ENCODE measurements around the gene RPS6KL1. TPM values are rescaled to one million over a fixed set of nuclear protein-coding genes. Genes with fewer than 3 reads are reported as not detected.
"Not testable (repeated sequence)": the region's sequence is repeated elsewhere in the genome, so short reads cannot be mapped to it uniquely, and the experiment has no call there.

Gene RPS6KL1
- total RNA-seq, 2 donors from 2014 or later, result 9.1 to 14.0 TPM

GRCh38 chr14:74934041-74934440 lies 11.0 kb upstream of the RPS6KL1 start:
- DNase-seq, result no peak
- Histone ChIP-seq H3K27ac (no peak overlapping the region), H3K36me3 (no peaks in the 10 kb centered on the region), H3K4me3 (no peak overlapping the region), H3K27me3 (no peaks in the 10 kb centered on the region), H3K4me1 (no peaks in the 10 kb centered on the region), H3K9me3 (no peaks in the 10 kb centered on the region), H3K9ac (ENCODE audit: low read depth in 2 of 2, low read length in 2 of 2) (no peak overlapping the region)
- intact Hi-C loops (cut with DNase I), result no loop called here
- TF ChIP-seq CTCF (IDR thresholded peaks at IDR 0.05), result no peak

- intact Hi-C loops (cut with DNase I); H3K27ac ChIP-seq: not testable (repeated sequence)
Observed at GRCh38 chr14:74932936-74933335, 9.9 kb upstream of the RPS6KL1 start.

GRCh38 chr14:74932401-74932901 lies 9.4 kb upstream of the RPS6KL1 start:
- Histone ChIP-seq H3K9me3 (no peaks in the 10 kb centered on the region), H3K27ac (no peak overlapping the region), H3K4me1 (no peaks in the 10 kb centered on the region), H3K36me3 (no peaks in the 10 kb centered on the region), H3K4me3 (no peak overlapping the region), H3K27me3 (no peaks in the 10 kb centered on the region), H3K9ac (ENCODE audit: low read depth in 2 of 2, low read length in 2 of 2) (no peak overlapping the region)
- DNase-seq, result no peak
- TF ChIP-seq CTCF (IDR thresholded peaks at IDR 0.05), result no peak
- intact Hi-C loops (cut with DNase I), result no loop called here

More at GRCh38 chr14:74932936-74933335, 9.9 kb upstream of the RPS6KL1 start:
- not testable (repeated sequence) for H3K9me3 ChIP-seq; DNase-seq; H3K36me3 ChIP-seq; H3K4me3 ChIP-seq; H3K27me3 ChIP-seq; H3K4me1 ChIP-seq; H3K9ac ChIP-seq (ENCODE audit: low read depth in 2 of 2, low read length in 2 of 2)

- H3K27me3 ChIP-seq; H3K4me3 ChIP-seq; H3K27ac ChIP-seq; H3K4me1 ChIP-seq; H3K9ac ChIP-seq (ENCODE audit: low read depth in 2 of 2, low read length in 2 of 2); H3K36me3 ChIP-seq; H3K9me3 ChIP-seq; intact Hi-C loops (cut with DNase I); DNase-seq: not testable (repeated sequence)
Observed at GRCh38 chr14:74931744-74932143, 8.7 kb upstream of the RPS6KL1 start.

- H3K9me3 ChIP-seq, result no peaks in the 10 kb centered on the region
- no peak for DNase-seq
- H3K9ac ChIP-seq (ENCODE audit: low read depth in 2 of 2, low read length in 2 of 2), result no peak overlapping the region
- no peaks in the 10 kb centered on the region for H3K27me3 ChIP-seq
- H3K27ac ChIP-seq, result no peak overlapping the region
- intact Hi-C loops (cut with DNase I), result no loop called here
- H3K36me3 ChIP-seq, result no peaks in the 10 kb centered on the region
- H3K4me3 ChIP-seq, result no peak overlapping the region
- no peaks in the 10 kb centered on the region for H3K4me1 ChIP-seq
- no peak for TF ChIP-seq CTCF (IDR thresholded peaks at IDR 0.05)
Observed at GRCh38 chr14:74929242-74929641, 6.2 kb upstream of the RPS6KL1 start.

GRCh38 chr14:74927225-74927624 lies 4.2 kb upstream of the RPS6KL1 start:
- no peak overlapping the region for H3K9ac ChIP-seq (ENCODE audit: low read depth in 2 of 2, low read length in 2 of 2)
- H3K36me3 ChIP-seq, result no peaks in the 10 kb centered on the region
- TF ChIP-seq CTCF (IDR thresholded peaks at IDR 0.05), result no peak
- H3K4me1 ChIP-seq, result peaks cover 5% of the 10 kb centered on the region
- no peak overlapping the region for H3K4me3 ChIP-seq
- H3K27me3 ChIP-seq, result no peaks in the 10 kb centered on the region
- intact Hi-C loops (cut with DNase I), result no loop called here
- H3K9me3 ChIP-seq, result no peaks in the 10 kb centered on the region
- H3K27ac ChIP-seq, result no peak overlapping the region
- DNase-seq, result no peak

All from colonic mucosa (tissue), 4 donors.